Gastroesophageal sphincter (tissue), 3 donors: ENCODE measurements around the gene NPLOC4.

Experiments used
- POLR2A ChIP-seq, 2 donors: fragments of 450-650 bp; IDR thresholded peaks; one replicate each; pipeline ENCODE4 v1.6.1; 2017; ENCODE audit warnings: antibody characterized with exemption in 2 of 2, mild to moderate bottlenecking in 2 of 2, moderate library complexity in 1 of 2
- POLR2AphosphoS5 ChIP-seq: sonication (generic); formaldehyde crosslinking; IDR thresholded peaks from one replicate; pipeline ENCODE4 v1.6.1; 2017; ENCODE audit warnings: antibody characterized with exemption
- TF ChIP-seq, protein P1 (sequence below), 4 experiments: fragments of 200-600 bp in 2 of 4; fragments of 450-650 bp in 2 of 4; sonication (generic) in 1 of 4; IDR thresholded peaks; one replicate each; pipeline ENCODE4 v1.5.1; 2017 to 2019; ENCODE audit warnings: antibody characterized with exemption in 4 of 4, mild to moderate bottlenecking in 2 of 4, moderate library complexity in 2 of 4

DNA sequence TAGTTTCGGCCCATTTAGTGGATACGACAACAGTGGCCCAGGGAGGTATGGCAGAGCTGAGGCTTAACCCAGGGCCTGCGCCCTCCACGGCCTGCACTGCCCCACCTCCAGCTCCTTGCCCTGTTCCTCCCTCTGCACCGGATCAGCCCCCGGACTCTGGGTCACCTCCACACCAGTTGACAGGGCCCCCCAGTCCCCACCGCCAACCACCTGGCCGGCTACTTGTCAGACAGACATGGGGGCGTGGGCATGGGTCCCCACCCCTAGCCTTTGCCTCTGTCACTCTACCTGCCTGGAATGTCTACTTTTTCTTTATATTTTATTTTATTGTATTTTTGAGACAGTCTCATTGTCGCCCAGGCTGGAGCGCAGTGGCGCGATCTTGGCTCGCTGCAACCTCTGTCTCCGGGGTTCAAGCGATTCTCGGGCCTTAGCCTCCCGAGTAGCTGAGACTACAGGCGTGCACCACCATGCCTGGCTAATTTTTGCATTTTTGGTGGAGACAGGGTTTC, 121.3 kb downstream of the NPLOC4 start:
- TF ChIP-seq, protein P1, sequence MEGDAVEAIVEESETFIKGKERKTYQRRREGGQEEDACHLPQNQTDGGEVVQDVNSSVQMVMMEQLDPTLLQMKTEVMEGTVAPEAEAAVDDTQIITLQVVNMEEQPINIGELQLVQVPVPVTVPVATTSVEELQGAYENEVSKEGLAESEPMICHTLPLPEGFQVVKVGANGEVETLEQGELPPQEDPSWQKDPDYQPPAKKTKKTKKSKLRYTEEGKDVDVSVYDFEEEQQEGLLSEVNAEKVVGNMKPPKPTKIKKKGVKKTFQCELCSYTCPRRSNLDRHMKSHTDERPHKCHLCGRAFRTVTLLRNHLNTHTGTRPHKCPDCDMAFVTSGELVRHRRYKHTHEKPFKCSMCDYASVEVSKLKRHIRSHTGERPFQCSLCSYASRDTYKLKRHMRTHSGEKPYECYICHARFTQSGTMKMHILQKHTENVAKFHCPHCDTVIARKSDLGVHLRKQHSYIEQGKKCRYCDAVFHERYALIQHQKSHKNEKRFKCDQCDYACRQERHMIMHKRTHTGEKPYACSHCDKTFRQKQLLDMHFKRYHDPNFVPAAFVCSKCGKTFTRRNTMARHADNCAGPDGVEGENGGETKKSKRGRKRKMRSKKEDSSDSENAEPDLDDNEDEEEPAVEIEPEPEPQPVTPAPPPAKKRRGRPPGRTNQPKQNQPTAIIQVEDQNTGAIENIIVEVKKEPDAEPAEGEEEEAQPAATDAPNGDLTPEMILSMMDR (IDR thresholded peaks at IDR 0.05), result no peak
- TF ChIP-seq POLR2A (IDR thresholded peaks at IDR 0.05), result no peak
- no peak for TF ChIP-seq POLR2AphosphoS5
